Central memory CD8-positive, alpha-beta T cell (primary cell): ENCODE data around the gene BPI.
"Not testable (repeated sequence)": the region's sequence is repeated elsewhere in the genome, so short reads cannot be mapped to it uniquely, and the experiment has no call there.

Source experiments
- ATAC-seq: fragments of 150-1000 bp; cut with Tn5 transposase; replicated peaks from 2 replicates; pipeline ENCODE4 v1.10.0; 2022; ENCODE audit warnings: mild to moderate bottlenecking, moderate FRiP score, moderate number of reproducible peaks; ENCODE audit not compliant: poor library complexity, severe bottlenecking; ENCODE audit errors: extremely low read depth
- DNase-seq, 2 donors: peaks; one replicate each; pipeline ENCODE4 v3.0.0; 2021; ENCODE audit warnings: low spot score in 2 of 2
- H3K27ac Mint-ChIP-seq: one replicate; pipeline ENCODE4 v1.8.0; 2022; ENCODE audit warnings: low read depth, mild to moderate bottlenecking, moderate library complexity, mixed read lengths
- H3K27me3 Mint-ChIP-seq: one replicate; pipeline ENCODE4 v1.8.0; 2022; ENCODE audit warnings: mixed read lengths
- H3K36me3 Mint-ChIP-seq: one replicate; pipeline ENCODE4 v1.8.0; 2022; ENCODE audit warnings: mild to moderate bottlenecking, moderate library complexity, mixed read lengths; ENCODE audit not compliant: insufficient read depth
- H3K4me1 Mint-ChIP-seq: one replicate; pipeline ENCODE4 v1.8.0; 2022; ENCODE audit warnings: mixed read lengths
- H3K4me3 Mint-ChIP-seq: one replicate; pipeline ENCODE4 v1.8.0; 2022; ENCODE audit warnings: mild to moderate bottlenecking, moderate library complexity, mixed read lengths
- H3K9me3 Mint-ChIP-seq: one replicate; pipeline ENCODE4 v1.8.0; 2022; ENCODE audit warnings: mixed read lengths

The BPI gene

DNA sequence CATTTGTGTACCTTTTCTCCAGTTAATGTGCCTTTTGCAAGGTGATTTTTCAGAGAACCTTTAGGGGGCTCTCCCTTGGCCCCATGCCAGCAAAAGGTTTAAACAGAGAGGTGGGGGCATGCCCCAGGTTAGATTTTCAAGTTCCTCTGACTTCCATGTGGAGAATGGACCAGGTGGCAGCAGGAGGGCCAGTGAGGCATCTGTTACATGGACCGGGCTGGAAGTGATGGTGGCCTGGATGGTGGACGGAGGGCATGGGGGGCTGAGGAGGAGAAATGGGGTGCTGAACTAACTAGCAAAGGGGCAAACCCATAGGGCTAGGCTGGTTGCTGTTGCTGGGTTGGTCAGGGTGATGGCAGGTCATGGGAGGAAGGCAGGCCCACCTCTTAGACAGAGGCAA lies 20.7 kb upstream of the BPI start:
- peaks cover 27% of the 10 kb centered on the region for H3K27me3 Mint-ChIP-seq

DNA sequence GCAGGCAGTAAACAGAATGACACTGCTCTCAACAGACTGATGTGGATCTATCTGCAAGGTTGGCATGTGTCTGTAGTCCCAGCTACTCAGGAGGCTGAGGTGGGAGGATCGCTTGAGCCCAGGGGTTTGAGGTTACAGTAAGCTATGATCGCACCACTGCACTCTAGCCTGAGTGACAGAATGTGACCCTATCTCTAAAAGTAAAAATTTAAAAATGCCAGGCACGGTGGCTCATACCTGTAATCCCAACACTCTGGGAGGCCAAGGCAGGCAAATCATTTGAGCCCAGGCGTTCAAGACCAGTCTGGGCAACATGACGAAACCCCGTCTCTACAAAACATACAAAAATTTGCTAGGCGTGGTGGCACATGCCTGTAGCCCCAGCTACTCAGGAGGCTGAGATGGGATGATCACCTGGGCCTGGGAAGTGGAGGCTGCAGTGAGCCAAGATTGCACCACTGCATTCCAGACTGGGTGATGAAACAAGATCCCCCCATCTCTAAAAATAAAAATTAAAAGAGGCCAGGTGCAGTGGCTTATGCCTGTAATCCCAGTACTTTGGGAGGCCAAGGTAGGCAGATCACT lies 19.8 kb upstream of the BPI start:
- H3K4me3 Mint-ChIP-seq, H3K36me3 Mint-ChIP-seq, H3K9me3 Mint-ChIP-seq, DNase-seq, H3K4me1 Mint-ChIP-seq, H3K27ac Mint-ChIP-seq, ATAC-seq: not testable (repeated sequence)
- peaks cover 37% of the 10 kb centered on the region for H3K27me3 Mint-ChIP-seq

More for the DNA sequence above, 20.7 kb upstream of the BPI start:
- H3K4me3 Mint-ChIP-seq: no peak overlapping the region
- ATAC-seq: no peak
- H3K4me1 Mint-ChIP-seq: no peaks in the 10 kb centered on the region
- no peaks in the 10 kb centered on the region for H3K9me3 Mint-ChIP-seq
- H3K27ac Mint-ChIP-seq: no peak overlapping the region
- H3K36me3 Mint-ChIP-seq: no peaks in the 10 kb centered on the region
- no peak for DNase-seq

DNA sequence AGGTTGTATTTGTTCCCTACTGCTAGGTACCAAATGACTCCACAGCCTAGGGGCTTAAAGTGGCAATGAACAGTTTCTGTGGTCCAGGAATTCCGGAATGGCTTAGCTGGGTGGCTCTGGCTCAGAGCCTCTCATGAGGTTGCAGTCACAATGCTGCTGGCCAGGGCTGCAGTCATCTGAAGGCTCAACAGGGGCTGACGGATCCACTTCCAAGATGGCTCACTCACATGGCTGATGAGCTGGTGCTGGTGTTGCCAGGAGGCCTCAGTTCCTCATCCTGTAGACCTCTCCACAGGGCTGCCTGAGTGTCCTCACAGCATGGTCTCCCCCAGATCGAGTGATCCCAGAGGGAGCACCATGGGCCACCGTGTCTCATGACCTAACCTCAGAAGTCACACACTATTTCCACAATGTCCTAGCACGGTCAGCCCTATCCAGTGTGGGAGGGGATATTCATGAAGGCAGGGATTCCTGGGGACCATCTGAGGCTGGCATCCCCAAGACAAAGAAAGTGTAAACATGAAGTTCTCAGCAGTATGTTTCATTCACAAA lies 19.0 kb upstream of the BPI start:
- no peaks in the 10 kb centered on the region for H3K9me3 Mint-ChIP-seq
- peaks cover 41% of the 10 kb centered on the region for H3K27me3 Mint-ChIP-seq
- no peaks in the 10 kb centered on the region for H3K4me1 Mint-ChIP-seq
- no peak overlapping the region for H3K4me3 Mint-ChIP-seq
- H3K27ac Mint-ChIP-seq: no peak overlapping the region
- ATAC-seq: no peak
- H3K36me3 Mint-ChIP-seq: no peaks in the 10 kb centered on the region
- DNase-seq: no peak

DNA sequence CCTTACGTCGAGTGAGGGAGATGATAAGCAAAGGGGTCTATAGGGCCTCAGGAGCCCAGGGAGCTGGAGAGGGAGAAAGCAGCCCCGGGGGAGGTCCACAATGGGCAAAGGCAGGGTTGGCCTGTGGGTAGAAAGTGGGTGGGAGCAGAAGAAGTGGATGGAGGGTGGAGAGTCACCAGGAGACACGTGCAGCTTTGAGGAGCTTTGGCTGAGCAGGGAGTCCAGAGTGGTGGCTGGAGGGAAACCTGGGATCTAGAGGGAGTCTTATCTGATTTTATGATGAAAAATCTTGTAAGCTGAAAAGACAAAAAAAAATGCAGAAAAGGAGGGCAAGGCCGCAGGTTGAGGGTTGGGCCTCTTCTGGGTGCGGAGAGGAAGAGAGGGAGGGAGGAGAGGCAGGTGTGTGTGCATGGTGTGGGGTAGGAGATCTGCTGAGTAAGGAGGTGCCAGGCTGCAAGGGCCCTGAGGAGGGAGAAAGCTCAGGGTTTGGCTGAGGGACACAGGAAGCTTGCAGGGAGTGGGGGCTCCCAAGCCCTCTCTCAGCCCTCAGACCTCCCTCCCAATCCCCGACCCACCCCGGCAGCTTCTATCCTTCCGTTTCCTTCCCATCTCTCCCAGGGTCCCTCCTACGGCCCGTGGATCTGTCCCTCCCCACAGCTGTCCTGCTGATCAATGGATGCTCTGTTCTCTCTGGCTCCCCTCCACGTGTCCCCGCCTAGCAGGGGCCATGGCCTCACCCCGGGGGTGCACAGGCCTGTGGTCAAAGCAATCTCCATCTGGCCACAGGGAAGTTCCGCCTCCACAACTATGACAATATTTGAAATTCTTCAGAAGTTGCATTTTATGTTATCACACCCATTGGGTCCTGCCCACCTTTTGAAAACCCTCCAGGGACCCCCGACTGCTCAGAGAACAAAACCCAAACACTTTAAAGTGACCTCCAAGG lies 17.1 kb upstream of the BPI start:
- Mint-ChIP-seq H3K9me3 (no peaks in the 10 kb centered on the region), H3K36me3 (no peaks in the 10 kb centered on the region), H3K4me1 (no peaks in the 10 kb centered on the region), H3K27ac (no peak overlapping the region), H3K4me3 (no peak overlapping the region), H3K27me3 (peaks cover 54% of the 10 kb centered on the region)
- ATAC-seq: no peak
- DNase-seq: no peak

DNA sequence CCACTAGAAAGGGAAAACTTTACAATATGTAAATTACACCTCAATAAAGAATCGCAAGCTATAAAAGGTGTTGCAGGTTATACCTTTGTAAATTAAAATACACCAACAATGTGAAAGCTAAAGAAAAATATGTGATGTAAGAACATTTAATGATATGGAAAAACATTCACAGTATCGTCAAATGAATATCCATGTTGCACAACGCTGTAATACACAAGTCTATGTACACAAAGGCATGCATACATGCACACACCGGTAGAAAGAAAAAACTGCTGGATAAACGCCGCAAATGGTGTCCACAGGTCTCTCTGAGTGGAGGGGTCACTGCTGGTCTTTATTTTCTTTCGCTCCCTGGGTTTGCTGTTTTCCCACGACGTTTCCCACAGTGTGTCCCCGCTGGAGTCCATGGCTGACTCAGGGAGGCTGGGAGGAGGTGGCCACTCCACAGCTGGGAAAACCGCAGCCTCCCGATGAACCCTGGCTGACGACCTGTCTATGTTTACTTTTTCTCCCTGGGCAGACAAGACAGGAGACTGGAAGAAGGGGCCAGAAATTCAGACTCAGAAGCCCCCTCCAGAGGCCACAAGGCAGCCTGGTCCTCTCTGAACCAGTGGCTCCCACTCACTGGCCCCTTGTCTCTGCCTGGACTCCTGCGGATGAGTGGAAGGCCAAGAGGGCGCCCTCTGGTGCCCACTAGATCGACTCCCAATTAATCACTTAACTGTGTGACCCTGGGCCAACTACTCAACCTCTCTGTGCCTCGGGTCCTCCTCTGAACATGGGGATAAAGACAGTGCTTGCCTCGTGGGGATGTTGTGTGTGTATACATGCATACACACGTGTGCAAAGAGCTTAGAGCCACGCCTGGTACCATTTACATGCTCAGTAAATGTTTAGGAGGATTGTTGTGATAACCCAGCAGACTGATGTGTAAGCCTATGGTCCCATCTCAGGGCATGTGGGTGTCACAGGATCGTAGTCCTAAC lies 12.8 kb upstream of the BPI start:
- H3K27ac Mint-ChIP-seq: no peak overlapping the region
- peaks cover 90% of the 10 kb centered on the region for H3K27me3 Mint-ChIP-seq
- no peaks in the 10 kb centered on the region for H3K9me3 Mint-ChIP-seq
- H3K36me3 Mint-ChIP-seq: no peaks in the 10 kb centered on the region
- H3K4me3 Mint-ChIP-seq: no peak overlapping the region
- DNase-seq (no peak), ATAC-seq (no peak)
- H3K4me1 Mint-ChIP-seq: no peaks in the 10 kb centered on the region

DNA sequence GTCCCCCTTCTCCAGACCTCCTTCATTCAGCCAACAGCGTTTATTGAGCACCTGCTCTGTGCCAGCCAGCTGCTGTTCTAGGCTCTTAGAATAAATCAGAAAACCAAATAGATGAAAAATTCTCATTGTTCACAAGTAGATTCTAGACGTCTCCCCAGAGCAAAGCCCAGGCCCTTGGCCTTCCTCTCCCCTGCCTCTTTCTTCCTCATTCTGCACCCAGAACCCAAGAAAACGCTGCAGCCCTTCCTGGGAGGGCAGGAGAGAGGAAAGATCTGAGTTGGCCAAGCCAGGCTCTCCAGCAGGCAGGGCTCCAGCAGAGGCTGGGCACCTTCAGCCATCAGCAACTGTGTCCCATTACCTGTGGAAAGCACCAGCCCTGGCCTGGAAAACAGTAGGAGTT lies 12.0 kb upstream of the BPI start:
- DNase-seq (no peak), ATAC-seq (no peak)
- no peak overlapping the region for H3K4me3 Mint-ChIP-seq
- H3K36me3 Mint-ChIP-seq: no peaks in the 10 kb centered on the region
- no peaks in the 10 kb centered on the region for H3K9me3 Mint-ChIP-seq
- no peak overlapping the region for H3K27ac Mint-ChIP-seq
- no peaks in the 10 kb centered on the region for H3K4me1 Mint-ChIP-seq
- H3K27me3 Mint-ChIP-seq: peaks cover 87% of the 10 kb centered on the region

DNA sequence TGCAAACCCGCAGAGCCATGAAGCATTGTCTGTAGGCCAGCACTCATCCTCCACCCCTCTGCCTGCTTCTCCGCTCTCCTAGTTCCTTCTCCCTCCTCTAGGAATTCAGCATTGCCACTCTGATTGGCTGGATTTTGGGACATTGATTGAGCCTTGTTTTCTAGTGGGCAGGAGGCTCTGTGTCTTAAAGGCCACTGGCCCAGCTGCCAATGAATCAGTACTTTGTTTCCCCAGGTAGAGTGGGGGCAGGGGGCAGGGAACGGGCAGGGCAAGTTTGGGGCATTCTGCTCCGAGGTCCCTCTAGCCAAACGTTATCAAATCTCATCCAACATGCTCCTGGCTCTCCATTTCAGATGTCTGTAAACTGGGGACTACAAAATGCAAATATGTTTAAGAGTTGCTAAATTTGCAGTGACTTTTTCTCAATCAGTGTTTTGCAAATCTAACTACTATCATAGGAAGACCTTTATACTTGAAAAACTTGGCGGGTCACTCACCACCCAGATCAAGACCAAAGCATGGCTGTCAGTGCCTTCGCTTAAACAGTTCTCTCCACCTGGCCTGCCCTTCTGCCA lies 10.4 kb upstream of the BPI start:
- Mint-ChIP-seq H3K4me3 (no peak overlapping the region), H3K27ac (no peak overlapping the region), H3K27me3 (peaks cover 71% of the 10 kb centered on the region), H3K9me3 (no peaks in the 10 kb centered on the region), H3K4me1 (no peaks in the 10 kb centered on the region), H3K36me3 (no peaks in the 10 kb centered on the region)
- ATAC-seq (no peak), DNase-seq (no peak)

DNA sequence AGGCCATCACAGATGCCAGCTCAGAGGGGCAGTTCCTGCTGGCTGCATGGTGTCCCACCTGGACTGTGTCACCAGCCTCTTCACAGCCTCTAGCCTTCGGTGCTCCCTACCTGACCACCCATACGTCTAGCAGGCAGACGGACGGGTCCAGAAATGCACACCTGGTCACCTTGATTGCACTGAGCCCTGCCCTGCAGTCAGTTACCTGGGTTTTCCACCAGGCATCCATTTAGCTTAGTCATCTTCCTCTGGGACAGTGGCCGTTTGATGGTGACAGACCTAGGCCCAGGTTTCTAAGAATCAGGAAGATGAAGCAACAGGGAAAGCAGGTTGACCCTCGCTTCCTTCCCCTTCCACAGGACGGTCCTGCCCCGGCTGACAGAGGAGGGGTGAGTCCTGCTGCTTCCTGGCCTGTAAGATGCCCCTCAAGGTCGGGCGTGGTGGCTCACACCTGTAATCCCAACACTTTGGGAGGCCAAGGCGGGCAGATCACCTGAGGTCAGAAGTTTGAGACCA lies 9.8 kb upstream of the BPI start:
- DNase-seq (no peak), ATAC-seq (no peak)
- Mint-ChIP-seq H3K27ac (no peak overlapping the region), H3K36me3 (no peaks in the 10 kb centered on the region), H3K9me3 (no peaks in the 10 kb centered on the region), H3K4me3 (no peak overlapping the region), H3K27me3 (peaks cover 65% of the 10 kb centered on the region), H3K4me1 (no peaks in the 10 kb centered on the region)

DNA sequence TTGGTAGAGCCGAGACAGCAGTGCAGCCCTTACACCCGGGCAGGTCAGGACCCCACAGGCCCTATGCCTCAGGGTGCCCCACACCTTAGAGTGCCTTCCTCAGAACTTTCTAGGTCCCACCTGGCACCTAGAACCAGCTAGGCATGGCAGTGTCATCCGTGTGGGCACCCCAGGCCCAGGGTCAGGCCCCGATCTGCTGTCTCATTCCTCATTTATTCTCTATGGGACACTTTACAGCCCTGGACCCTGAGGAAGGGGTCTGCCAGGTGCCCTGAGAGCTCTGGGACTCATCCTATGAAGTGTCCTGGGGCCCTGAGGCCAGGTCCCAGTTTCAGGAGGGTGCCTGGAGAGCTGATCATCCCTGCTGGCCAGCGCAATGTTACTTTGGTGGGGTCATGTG lies 8.1 kb upstream of the BPI start:
- Mint-ChIP-seq H3K36me3 (no peaks in the 10 kb centered on the region), H3K9me3 (no peaks in the 10 kb centered on the region), H3K27ac (no peak overlapping the region), H3K27me3 (peaks cover 66% of the 10 kb centered on the region), H3K4me3 (no peak overlapping the region), H3K4me1 (no peaks in the 10 kb centered on the region)
- ATAC-seq (no peak), DNase-seq (no peak)

DNA sequence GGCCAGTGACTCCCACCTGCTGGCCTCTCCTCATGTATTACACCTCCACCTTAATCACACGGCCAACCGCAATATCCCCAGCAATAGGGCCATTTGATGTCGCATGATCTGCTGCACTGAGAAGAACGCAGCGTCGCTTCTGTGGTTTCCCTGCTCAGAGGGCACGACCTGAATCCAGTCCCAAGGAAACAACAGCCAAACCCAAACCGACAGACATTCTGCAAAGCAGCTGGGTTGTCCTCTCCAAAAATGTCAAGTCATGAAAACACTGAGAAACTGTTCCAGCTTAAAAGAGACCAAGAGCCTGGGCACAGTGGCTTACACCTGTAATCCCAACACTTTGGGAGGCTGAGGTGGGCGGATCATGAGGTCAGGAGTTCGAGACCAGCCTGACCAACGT lies 7.5 kb upstream of the BPI start:
- Mint-ChIP-seq H3K27ac (no peak overlapping the region), H3K27me3 (peaks cover 66% of the 10 kb centered on the region), H3K36me3 (no peaks in the 10 kb centered on the region), H3K9me3 (no peaks in the 10 kb centered on the region), H3K4me3 (no peak overlapping the region), H3K4me1 (no peaks in the 10 kb centered on the region)
- ATAC-seq: no peak
- DNase-seq: no peak

DNA sequence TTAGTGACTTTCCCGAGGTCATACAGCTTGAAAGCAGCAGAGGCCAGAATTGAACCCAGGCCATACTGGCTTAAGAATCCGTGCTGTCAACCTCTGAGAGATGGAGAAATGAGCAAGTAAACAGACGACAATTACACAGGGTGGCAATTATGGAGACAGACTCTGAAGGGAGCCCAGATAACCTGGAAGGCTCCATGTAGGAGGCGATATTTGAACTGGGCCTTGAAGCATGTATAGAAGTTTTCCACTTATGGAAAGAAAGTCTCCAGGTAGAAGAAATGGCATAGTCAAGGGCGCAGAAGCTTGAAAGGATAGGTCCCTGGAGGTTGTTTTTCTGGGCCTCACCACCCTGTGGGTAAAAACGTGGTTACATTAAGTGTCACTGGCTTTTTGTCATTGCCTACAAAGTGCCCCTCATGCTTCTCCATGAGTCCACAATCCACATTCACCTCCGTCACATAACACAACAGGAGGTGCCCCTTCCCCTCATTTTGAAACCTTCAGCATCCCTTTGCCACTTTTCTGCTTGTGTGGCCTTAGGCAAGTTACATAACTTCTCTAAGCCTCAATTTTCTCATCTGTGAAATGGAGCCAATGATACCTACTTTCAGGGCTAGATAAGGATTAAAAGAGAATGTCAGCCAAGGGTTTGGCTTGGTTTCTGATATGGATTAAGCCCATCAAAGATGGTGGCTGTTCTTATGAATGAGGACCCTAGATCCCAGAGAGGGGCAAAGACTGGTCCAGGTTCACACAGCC lies 5.9 kb upstream of the BPI start:
- no peak overlapping the region for H3K4me3 Mint-ChIP-seq
- H3K27me3 Mint-ChIP-seq: peaks cover 66% of the 10 kb centered on the region
- ATAC-seq (no peak), DNase-seq (no peak)
- H3K27ac Mint-ChIP-seq: no peak overlapping the region
- H3K4me1 Mint-ChIP-seq: no peaks in the 10 kb centered on the region
- H3K36me3 Mint-ChIP-seq: no peaks in the 10 kb centered on the region
- no peaks in the 10 kb centered on the region for H3K9me3 Mint-ChIP-seq
